Ectodermal cell (in vitro differentiated cells): Measurements from ENCODE around the gene RPS6KA6. TPM values are rescaled to one million over a fixed set of nuclear protein-coding genes. Genes with fewer than 3 reads are reported as not detected.

Source experiments
- H3K27ac ChIP-seq: 2 replicates; pipeline ENCODE4 v1.7.0; 2013; ENCODE audit warnings: mild to moderate bottlenecking, low read depth, low read length; ENCODE audit not compliant: insufficient read depth, poor library complexity, severe bottlenecking
- H3K27me3 ChIP-seq: 2 replicates; pipeline ENCODE4 v1.7.0; 2013; ENCODE audit warnings: mild to moderate bottlenecking, low read length; ENCODE audit not compliant: insufficient read depth, control insufficient read depth, poor library complexity, severe bottlenecking
- H3K36me3 ChIP-seq: one replicate; pipeline ENCODE4 v1.7.0; 2013; ENCODE audit warnings: low read length; ENCODE audit not compliant: control insufficient read depth, insufficient read depth
- H3K4me1 ChIP-seq: one replicate; pipeline ENCODE4 v1.7.0; 2013; ENCODE audit warnings: low read length; ENCODE audit not compliant: control insufficient read depth, insufficient read depth
- H3K4me3 ChIP-seq: 2 replicates; pipeline ENCODE4 v1.7.0; 2013; ENCODE audit warnings: low read depth, low read length, control low read depth; ENCODE audit not compliant: insufficient read depth
- H3K9me3 ChIP-seq: 2 replicates; pipeline ENCODE4 v1.7.0; 2013; ENCODE audit warnings: mild to moderate bottlenecking, low read length, moderate library complexity; ENCODE audit not compliant: control insufficient read depth
- WGBS, 2 experiments: methylation state at CpG; one replicate each; pipeline ENCODE4 v1.1.7; 2013; ENCODE audit warnings: missing lambda C conversion rate in 2 of 2; 5-methylcytosine and 5-hydroxymethylcytosine counted together
- polyA plus RNA-seq, 4 experiments: library from polyadenylated mRNA; stranded (reverse); fragments of 50-300 nt; gene quantifications; one replicate each; pipeline ENCODE4 v1.2.3, GENCODE V29; 2013

Gene RPS6KA6
- polyA plus RNA-seq (2013, experiment 1 of 4): 7.0 TPM
- 10.9 TPM for polyA plus RNA-seq (2013, experiment 2 of 4)
- 7.2 TPM for polyA plus RNA-seq (2013, experiment 3 of 4)
- 7.0 TPM for polyA plus RNA-seq (2013, experiment 4 of 4)

DNA sequence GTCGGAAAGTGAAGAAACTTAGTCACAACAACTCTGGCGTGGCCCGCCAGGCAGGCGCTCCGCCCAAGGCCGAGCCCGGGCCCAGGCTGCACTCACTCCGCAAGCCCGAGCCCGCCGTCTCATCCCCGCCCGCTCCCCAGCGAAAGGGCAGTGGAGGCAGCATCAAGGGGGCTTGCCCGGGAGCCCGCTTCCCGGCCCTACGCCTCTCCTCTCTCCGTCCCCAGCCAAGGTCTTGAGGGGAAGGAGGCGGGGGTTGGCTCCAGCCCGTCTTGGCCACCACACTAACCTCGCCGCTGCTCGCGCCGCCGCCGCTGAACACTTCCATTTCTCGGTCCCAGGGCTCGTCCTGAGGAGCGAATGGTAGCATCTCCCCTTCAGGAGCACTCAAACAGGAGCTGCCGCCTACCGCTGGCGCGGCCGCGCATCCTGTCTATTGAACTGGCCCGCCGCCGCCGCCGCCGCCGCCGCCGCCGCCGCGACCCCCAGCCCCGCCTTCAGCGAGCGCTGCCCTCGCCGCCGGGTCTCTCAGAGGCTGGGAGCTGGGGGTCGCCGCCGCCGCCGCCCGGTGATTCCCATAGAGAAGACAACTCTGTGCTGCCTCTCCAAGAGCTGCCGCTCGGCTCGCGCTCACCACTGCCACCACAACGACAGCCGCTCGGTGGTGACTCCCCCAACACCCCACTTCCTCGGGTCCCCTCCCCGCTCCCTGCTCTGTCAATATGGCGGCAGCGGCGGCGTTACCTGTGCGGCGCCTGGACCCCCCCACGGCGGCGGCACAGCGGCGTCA is at the start of gene RPS6KA6:
TSS of gene RPS6KA6 (minus strand) at position 667 of the 787 bp plus-strand sequence. CDS start at position 367, 300 bp downstream.
- Histone ChIP-seq H3K9me3 (no peaks in the 10 kb centered on the region), H3K36me3 (no peaks in the 10 kb centered on the region), H3K4me1 (no peaks in the 10 kb centered on the region), H3K27ac (no peak within 1 kb of the TSS), H3K4me3 (peak within 1 kb of the TSS; percentile 70), H3K27me3 (no peaks in the 10 kb centered on the region)
- whole genome bisulfite sequencing, 2 experiments: 0% methylated on average over 76 to 81 of the region's 81 CpGs

DNA sequence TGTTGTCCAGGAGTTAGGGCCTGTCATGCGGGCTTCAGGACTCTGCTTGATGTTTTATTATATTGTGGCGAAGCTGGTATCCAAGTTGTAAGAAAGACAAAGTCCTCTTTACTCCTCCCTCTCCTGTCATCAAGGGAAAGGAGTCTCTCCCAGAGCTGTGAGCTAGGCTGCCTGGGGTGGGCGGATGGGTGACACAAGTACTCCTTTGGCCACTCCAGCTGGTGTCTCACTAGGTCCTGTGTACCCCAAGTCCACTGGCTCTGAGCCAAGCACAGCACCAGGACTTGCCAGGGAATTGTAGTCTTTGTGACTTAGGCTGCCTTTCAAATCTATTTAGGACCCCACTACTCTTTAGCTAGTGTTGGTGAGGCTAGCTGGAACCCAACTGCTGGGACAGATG is 36.7 kb upstream of the RPS6KA6 start:
- no peak overlapping the region for H3K4me3 ChIP-seq
- WGBS, 2 experiments: 100% methylated on average over 1 to 2 of the region's 3 CpGs
- H3K4me1 ChIP-seq: no peaks in the 10 kb centered on the region
- no peak overlapping the region for H3K27ac ChIP-seq
- no peaks in the 10 kb centered on the region for H3K36me3 ChIP-seq
- no peaks in the 10 kb centered on the region for H3K27me3 ChIP-seq
- H3K9me3 ChIP-seq: no peaks in the 10 kb centered on the region

DNA sequence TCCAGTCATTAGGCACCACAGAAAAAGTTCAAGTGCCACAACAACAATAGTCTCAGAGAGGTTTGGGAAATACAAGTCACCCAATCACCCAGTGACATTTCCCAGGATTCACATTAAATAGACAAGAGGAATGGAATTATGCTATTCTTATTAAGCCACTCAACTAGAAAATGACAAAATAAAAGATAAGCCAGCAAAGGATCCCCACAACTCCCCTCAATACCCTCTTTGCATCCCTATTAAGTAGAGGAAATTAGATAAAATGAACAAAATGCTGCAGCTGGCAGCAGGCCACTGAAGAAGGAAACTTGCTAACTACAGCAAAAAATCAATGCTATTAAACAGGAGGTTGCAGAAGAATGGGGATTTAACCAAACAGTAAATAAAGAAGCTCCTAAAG is 35.3 kb upstream of the RPS6KA6 start:
- no peaks in the 10 kb centered on the region for H3K9me3 ChIP-seq
- no peak overlapping the region for H3K27ac ChIP-seq
- H3K4me3 ChIP-seq: no peak overlapping the region
- H3K4me1 ChIP-seq: no peaks in the 10 kb centered on the region
- H3K36me3 ChIP-seq: no peaks in the 10 kb centered on the region
- H3K27me3 ChIP-seq: no peaks in the 10 kb centered on the region

GRCh38 chrX:84221181-84221580 is 33.2 kb upstream of the RPS6KA6 start:
- H3K4me1 ChIP-seq: no peaks in the 10 kb centered on the region
- no peak overlapping the region for H3K27ac ChIP-seq
- H3K9me3 ChIP-seq: no peaks in the 10 kb centered on the region
- H3K27me3 ChIP-seq: no peaks in the 10 kb centered on the region
- 100% methylated on average over 1 of the region's 2 CpGs for WGBS, 2 experiments
- no peaks in the 10 kb centered on the region for H3K36me3 ChIP-seq
- H3K4me3 ChIP-seq: no peak overlapping the region

DNA sequence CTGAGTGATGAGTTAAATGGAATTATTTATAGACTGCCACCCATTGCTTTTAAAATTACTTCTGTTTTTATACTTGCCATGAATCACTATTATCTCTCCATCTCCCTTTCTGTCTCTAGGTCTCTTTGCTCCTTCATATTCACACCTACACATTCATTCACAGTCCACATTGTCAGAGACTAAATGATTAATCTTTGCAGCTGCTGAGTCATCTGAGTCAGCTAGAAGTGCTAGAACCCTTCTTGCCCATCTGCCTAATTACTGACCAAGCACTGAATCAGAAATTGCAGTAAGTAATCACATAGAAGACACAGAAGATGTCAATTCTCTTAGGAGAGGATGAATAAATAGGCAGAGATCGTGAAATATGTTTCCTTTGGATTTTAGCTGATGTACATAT is 31.6 kb upstream of the RPS6KA6 start:
- no peaks in the 10 kb centered on the region for H3K36me3 ChIP-seq
- 88 to 100% methylated on average over 1 of the region's 1 CpG for WGBS, 2 experiments

DNA sequence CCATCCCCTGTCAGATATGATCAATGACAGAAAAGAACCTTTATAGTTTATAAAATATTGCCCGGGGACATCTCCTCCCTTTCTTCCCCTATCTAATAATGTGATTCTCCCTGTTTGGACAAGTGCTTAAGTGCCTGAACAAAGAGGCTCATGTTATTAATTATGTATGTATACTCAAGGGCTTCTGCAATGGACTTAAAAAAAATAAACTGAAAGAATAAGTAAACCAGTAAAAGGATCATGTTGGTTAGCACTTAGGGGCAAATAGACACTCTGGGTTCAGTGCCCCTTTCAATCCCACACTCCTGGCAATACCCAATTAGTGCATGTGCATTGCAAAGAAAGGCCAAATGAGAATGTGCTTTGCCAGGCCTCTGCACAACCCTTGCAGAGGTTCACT is 30.7 kb upstream of the RPS6KA6 start:
- H3K27ac ChIP-seq: no peak overlapping the region
- no CpG with 5 or more reads among the region's 1 CpG for WGBS, 2 experiments
- no peak overlapping the region for H3K4me3 ChIP-seq
- no peaks in the 10 kb centered on the region for H3K9me3 ChIP-seq
- H3K4me1 ChIP-seq: no peaks in the 10 kb centered on the region
- H3K27me3 ChIP-seq: no peaks in the 10 kb centered on the region
- H3K36me3 ChIP-seq: no peaks in the 10 kb centered on the region

More for the DNA sequence above, 31.6 kb upstream of the RPS6KA6 start:
- H3K9me3 ChIP-seq: no peaks in the 10 kb centered on the region
- H3K27ac ChIP-seq: no peak overlapping the region
- no peak overlapping the region for H3K4me3 ChIP-seq
- no peaks in the 10 kb centered on the region for H3K27me3 ChIP-seq
- H3K4me1 ChIP-seq: no peaks in the 10 kb centered on the region

DNA sequence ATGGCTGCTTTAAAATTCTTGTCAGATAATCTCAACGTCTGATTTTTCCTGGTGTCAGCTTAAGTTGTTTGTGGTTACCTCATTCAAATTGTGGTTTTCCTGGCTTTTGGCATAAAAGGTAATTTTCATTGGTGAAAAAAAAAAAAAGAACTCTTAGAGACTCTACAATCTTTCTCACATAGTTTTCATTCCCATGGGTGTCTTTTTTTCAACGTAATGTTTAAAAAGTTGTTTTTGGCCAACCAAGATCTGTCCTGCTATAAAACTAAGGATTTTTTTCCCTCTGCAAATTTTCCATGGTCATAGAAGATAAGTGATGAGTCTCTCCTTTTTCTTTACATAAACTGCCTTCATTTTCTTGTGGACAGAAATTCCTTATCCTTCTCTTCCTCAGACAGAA is 28.9 kb upstream of the RPS6KA6 start:
- 91% methylated on average over 2 of the region's 2 CpGs; no CpG with 5 or more reads in 1 of the 2 experiments for WGBS, 2 experiments
- no peaks in the 10 kb centered on the region for H3K27me3 ChIP-seq
- H3K4me3 ChIP-seq: no peak overlapping the region
- no peaks in the 10 kb centered on the region for H3K9me3 ChIP-seq
- H3K4me1 ChIP-seq: no peaks in the 10 kb centered on the region
- H3K36me3 ChIP-seq: no peaks in the 10 kb centered on the region
- no peak overlapping the region for H3K27ac ChIP-seq

- H3K4me3 ChIP-seq: no peak overlapping the region
- no peak overlapping the region for H3K27ac ChIP-seq
- no peaks in the 10 kb centered on the region for H3K36me3 ChIP-seq
- H3K9me3 ChIP-seq: no peaks in the 10 kb centered on the region
- H3K4me1 ChIP-seq: no peaks in the 10 kb centered on the region
- no peaks in the 10 kb centered on the region for H3K27me3 ChIP-seq
- 89 to 92% methylated on average over 4 to 5 of the region's 5 CpGs for WGBS, 2 experiments
Observed at GRCh38 chrX:84216406-84216805, 28.4 kb upstream of the RPS6KA6 start.

DNA sequence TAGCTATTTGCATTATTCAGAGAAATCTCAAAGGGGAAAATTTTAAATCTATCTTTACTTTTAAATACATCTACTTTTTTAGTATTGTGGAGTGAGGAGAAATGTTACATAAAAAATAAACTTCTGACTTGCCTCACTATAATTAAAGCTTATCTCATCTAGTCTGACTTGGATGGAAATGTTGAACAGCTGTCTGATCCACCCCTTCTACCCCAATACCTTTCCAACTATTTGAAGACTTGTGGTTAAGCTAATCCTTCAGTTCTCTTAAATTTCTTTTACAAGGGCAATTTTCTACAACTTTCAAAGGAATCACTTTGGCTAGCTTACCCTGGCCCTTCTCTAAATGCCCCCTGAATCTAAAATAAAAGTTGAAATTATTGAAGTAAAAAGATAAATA is 17.3 kb upstream of the RPS6KA6 start:
- no peaks in the 10 kb centered on the region for H3K4me1 ChIP-seq
- H3K27ac ChIP-seq: no peak overlapping the region
- H3K36me3 ChIP-seq: no peaks in the 10 kb centered on the region
- H3K4me3 ChIP-seq: no peak overlapping the region
- H3K27me3 ChIP-seq: no peaks in the 10 kb centered on the region
- no peaks in the 10 kb centered on the region for H3K9me3 ChIP-seq

DNA sequence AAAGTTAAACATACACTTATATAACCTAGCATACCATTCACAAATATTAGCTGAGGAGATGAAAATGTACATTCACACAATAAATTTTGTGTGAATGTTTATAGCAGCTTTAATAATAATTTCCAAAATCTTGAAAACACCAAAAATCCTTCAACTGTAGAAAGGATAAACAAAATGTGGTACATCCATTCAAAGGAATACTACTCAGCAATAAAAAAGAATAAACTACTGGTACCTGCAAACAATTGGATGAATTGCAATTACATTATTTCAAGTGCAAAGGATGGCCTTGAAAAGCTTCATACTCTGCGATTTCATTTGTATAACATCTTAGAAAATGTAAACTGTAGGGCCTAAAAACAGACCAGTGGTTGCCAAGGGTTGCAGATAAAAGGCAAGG is 11.7 kb upstream of the RPS6KA6 start:
- Histone ChIP-seq H3K4me3 (no peak overlapping the region), H3K9me3 (no peaks in the 10 kb centered on the region), H3K36me3 (no peaks in the 10 kb centered on the region), H3K4me1 (no peaks in the 10 kb centered on the region), H3K27me3 (no peaks in the 10 kb centered on the region), H3K27ac (no peak overlapping the region)
- 94 to 100% methylated on average over 1 of the region's 1 CpG for WGBS, 2 experiments
